ENCODE measurements around the gene SLC6A6.

GRCh38 chr3:14462738-14463137, 60.3 kb downstream of the SLC6A6 start:
- TF ChIP-seq CTCF (IDR thresholded peaks at IDR 0.05) (no peak), POLR2A (IDR thresholded peaks at IDR 0.05) (no peak)

Data from body of pancreas (tissue), 4 donors.